HEK293 (cell line): ENCODE results near the gene TNFRSF8.

Source experiments
- CTCF ChIA-PET: fragments of 350-600 bp; formaldehyde crosslinking; extraction: SDS; loops from one replicate; lab custom pipeline; 2021; ENCODE audit warnings: antibody characterized with exemption; lab: Yijun Ruan, JAX
- POLR2A ChIA-PET: fragments of 300-600 bp; formaldehyde crosslinking; extraction: SDS; loops from one replicate; lab custom pipeline; 2020; ENCODE audit warnings: antibody characterized with exemption, inconsistent platforms; lab: Yijun Ruan, JAX
- H3K27ac ChIP-seq: fragments of 200-500 bp; sonication (Bioruptor generic); 2 replicates; pipeline ENCODE4 v1.5.1; 2014; ENCODE audit warnings: low read depth, low read length, control low read depth, inconsistent platforms; ENCODE audit errors: extremely low read depth
- H3K36me3 ChIP-seq, 2 experiments: fragments of 200-500 bp in 1 of 2; sonication (Bioruptor generic) in 1 of 2; 1 replicate in 1 of 2; 2 replicates in 1 of 2; pipeline ENCODE4 v1.5.1; 2014 to 2017; ENCODE audit warnings: inconsistent platforms in 2 of 2, low read length in 2 of 2; ENCODE audit not compliant: control insufficient read depth in 2 of 2, insufficient read depth in 1 of 2
- H3K4me1 ChIP-seq: fragments of 200-500 bp; sonication (Bioruptor generic); 2 replicates; pipeline ENCODE4 v1.5.1; 2014; ENCODE audit warnings: mild to moderate bottlenecking, low read length, inconsistent platforms; ENCODE audit not compliant: control insufficient read depth, insufficient read depth
- H3K4me3 ChIP-seq: 2 replicates; pipeline ENCODE4 v1.5.1; 2011; ENCODE audit warnings: low read depth, mild to moderate bottlenecking, control low read depth, low read length, moderate library complexity
- H3K9me3 ChIP-seq: fragments of 200-500 bp; sonication (Bioruptor generic); 2 replicates; pipeline ENCODE4 v1.5.1; 2014; ENCODE audit warnings: low read depth, low read length, inconsistent platforms; ENCODE audit not compliant: control insufficient read depth, insufficient read depth
- HOXD13 ChIP-seq: sonication (generic); formaldehyde crosslinking; IDR thresholded peaks from 2 replicates; pipeline ENCODE4 v1.8.0; 2022; ENCODE audit warnings: missing genetic modification reagents, borderline replicate concordance
- IKZF3 ChIP-seq: fragments of 450-650 bp; IDR thresholded peaks from 2 replicates; pipeline ENCODE4 v1.5.0; 2018; ENCODE audit warnings: missing biosample characterization, mild to moderate bottlenecking, missing genetic modification characterization, moderate library complexity
- KLF1 ChIP-seq: fragments of 450-650 bp; formaldehyde crosslinking; IDR thresholded peaks from 2 replicates; pipeline ENCODE4 v1.5.1; 2016; ENCODE audit warnings: missing biosample characterization, missing genetic modification characterization
- PRDM1 ChIP-seq: fragments of 450-650 bp; formaldehyde crosslinking; IDR thresholded peaks from 2 replicates; pipeline ENCODE4; 2016; ENCODE audit warnings: missing biosample characterization, missing genetic modification characterization
- RBAK ChIP-seq: fragments of 450-650 bp; formaldehyde crosslinking; IDR thresholded peaks from 2 replicates; pipeline ENCODE4 v1.5.1; 2016; ENCODE audit warnings: missing biosample characterization, missing genetic modification characterization
- SCRT2 ChIP-seq: fragments of 450-650 bp; formaldehyde crosslinking; IDR thresholded peaks from 2 replicates; pipeline ENCODE4 v1.5.1; 2016; ENCODE audit warnings: missing biosample characterization, missing genetic modification characterization
- ZBTB21 ChIP-seq: fragments of 450-650 bp; formaldehyde crosslinking; IDR thresholded peaks from 2 replicates; pipeline ENCODE4 v1.5.1; 2017; ENCODE audit warnings: missing biosample characterization, missing genetic modification characterization
- ZBTB6 ChIP-seq: fragments of 450-650 bp; formaldehyde crosslinking; IDR thresholded peaks from 2 replicates; pipeline ENCODE4 v1.5.1; 2017; ENCODE audit warnings: missing biosample characterization, missing genetic modification characterization
- ZIC2 ChIP-seq: fragments of 450-650 bp; formaldehyde crosslinking; IDR thresholded peaks from 2 replicates; pipeline ENCODE4 v1.5.1; 2016; ENCODE audit warnings: missing biosample characterization, missing genetic modification characterization
- ZNF140 ChIP-seq: fragments of 450-650 bp; formaldehyde crosslinking; IDR thresholded peaks from 2 replicates; pipeline ENCODE4 v1.5.1; 2016; ENCODE audit warnings: missing biosample characterization, missing genetic modification characterization
- ZNF211 ChIP-seq: fragments of 450-650 bp; formaldehyde crosslinking; IDR thresholded peaks from 2 replicates; pipeline ENCODE4 v1.5.1; 2016; ENCODE audit warnings: low read depth, missing biosample characterization, missing genetic modification characterization
- ZNF302 ChIP-seq: fragments of 450-650 bp; formaldehyde crosslinking; IDR thresholded peaks from 2 replicates; pipeline ENCODE4 v1.5.1; 2016; ENCODE audit warnings: missing biosample characterization, missing genetic modification characterization, low read depth
- ZNF335 ChIP-seq: fragments of 450-650 bp; formaldehyde crosslinking; conservative IDR thresholded peaks from 2 replicates; pipeline ENCODE4 v1.5.1; 2016; ENCODE audit warnings: missing biosample characterization, missing genetic modification characterization
- ZNF341 ChIP-seq: fragments of 450-650 bp; formaldehyde crosslinking; IDR thresholded peaks from 2 replicates; pipeline ENCODE4; 2016; ENCODE audit warnings: low read depth, missing biosample characterization, missing genetic modification characterization
- ZNF529 ChIP-seq: fragments of 450-650 bp; formaldehyde crosslinking; IDR thresholded peaks from 2 replicates; pipeline ENCODE4 v1.5.1; 2017; ENCODE audit warnings: missing genetic modification characterization, missing biosample characterization; ENCODE audit not compliant: insufficient replicate concordance
- ZNF530 ChIP-seq: fragments of 450-650 bp; formaldehyde crosslinking; IDR thresholded peaks from 2 replicates; pipeline ENCODE4 v1.5.1; 2016; ENCODE audit warnings: low read depth, missing biosample characterization, missing genetic modification characterization
- ZNF544 ChIP-seq: fragments of 450-650 bp; formaldehyde crosslinking; IDR thresholded peaks from 2 replicates; pipeline ENCODE4 v1.5.0; 2017; ENCODE audit warnings: missing biosample characterization, missing genetic modification characterization
- ZNF596 ChIP-seq: fragments of 450-650 bp; IDR thresholded peaks from 2 replicates; pipeline ENCODE4 v1.5.0; 2018; ENCODE audit warnings: missing biosample characterization, mild to moderate bottlenecking, missing genetic modification characterization, moderate library complexity
- ZNF621 ChIP-seq: fragments of 450-650 bp; formaldehyde crosslinking; IDR thresholded peaks from 2 replicates; pipeline ENCODE4 v1.5.1; 2017; ENCODE audit warnings: missing biosample characterization, missing genetic modification characterization
- ZNF670 ChIP-seq: fragments of 450-650 bp; formaldehyde crosslinking; IDR thresholded peaks from 2 replicates; pipeline ENCODE4 v1.5.1; 2016; ENCODE audit warnings: missing biosample characterization, missing genetic modification characterization, low read depth
- ZNF747 ChIP-seq: fragments of 450-650 bp; formaldehyde crosslinking; IDR thresholded peaks from 2 replicates; pipeline ENCODE4 v1.5.1; 2016; ENCODE audit warnings: missing biosample characterization, missing genetic modification characterization
- ZNF768 ChIP-seq: fragments of 450-650 bp; formaldehyde crosslinking; IDR thresholded peaks from 2 replicates; pipeline ENCODE4 v1.5.1; 2018; ENCODE audit warnings: missing biosample characterization, mild to moderate bottlenecking, missing genetic modification characterization
- ZSCAN4 ChIP-seq: fragments of 450-650 bp; formaldehyde crosslinking; IDR thresholded peaks from 2 replicates; pipeline ENCODE4 v1.5.1; 2017; ENCODE audit warnings: missing biosample characterization, missing genetic modification characterization
- TF ChIP-seq, protein P1 (sequence below): fragments of 450-650 bp; formaldehyde crosslinking; IDR thresholded peaks from 2 replicates; pipeline ENCODE4 v1.5.1; 2016; ENCODE audit warnings: missing biosample characterization, missing genetic modification characterization
- TF ChIP-seq, protein P2 (sequence below): fragments of 450-650 bp; formaldehyde crosslinking; IDR thresholded peaks from 2 replicates; pipeline ENCODE4 v1.5.1; 2016; ENCODE audit warnings: missing biosample characterization, missing genetic modification characterization, borderline replicate concordance
- TF ChIP-seq, protein P3 (sequence below): fragments of 450-650 bp; formaldehyde crosslinking; IDR thresholded peaks from 2 replicates; pipeline ENCODE4 v1.5.1; 2016; ENCODE audit warnings: missing biosample characterization, missing genetic modification characterization, low read depth

TNFRSF8 gene

GRCh38 chr1:12173041-12173509 lies 110.0 kb downstream of the TNFRSF8 start:
- CTCF ChIA-PET: interaction anchor here (0.8 kb wide), 1 partner anchor 31 kb away, joined by 3 read pairs; no protein-coding TSS in a partner anchor
- POLR2A ChIA-PET: no interaction called here
- no peaks in the 10 kb centered on the region for H3K9me3 ChIP-seq
- no peak overlapping the region for H3K27ac ChIP-seq
- no peaks in the 10 kb centered on the region for H3K4me1 ChIP-seq
- TF ChIP-seq ZNF768 (tag by site-specific recombination) (peak; percentile 94), ZBTB21 (no peak), ZNF341 (no peak)
- no peak overlapping the region for H3K4me3 ChIP-seq
- no peaks in the 10 kb centered on the region for H3K36me3 ChIP-seq

DNA sequence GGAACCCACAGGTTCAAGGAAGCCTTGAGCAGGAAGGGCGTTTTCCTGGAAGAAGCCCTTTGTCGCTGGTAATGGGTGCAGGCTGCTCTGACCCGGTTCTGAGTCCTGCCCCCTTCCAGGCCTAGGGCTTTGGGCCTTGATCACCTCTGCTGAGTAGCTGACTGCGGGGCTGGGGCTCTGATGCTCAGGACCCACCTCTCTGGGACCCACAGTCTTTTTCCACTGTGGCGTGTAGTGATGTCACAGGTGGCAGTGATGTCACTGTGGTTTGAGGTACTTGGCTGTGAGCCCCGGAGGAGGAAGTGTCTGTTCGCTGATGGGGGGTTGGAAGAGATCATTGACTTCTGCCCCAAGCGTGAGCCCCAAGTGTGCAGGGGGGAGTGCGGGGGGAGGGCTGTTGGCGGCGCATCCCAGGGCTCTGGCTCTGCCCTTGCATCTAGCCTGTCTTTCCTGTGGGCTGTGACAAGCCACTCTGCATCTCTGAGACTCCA lies 110.6 kb downstream of the TNFRSF8 start:
- POLR2A ChIA-PET: no interaction called here
- Histone ChIP-seq H3K36me3 (no peaks in the 10 kb centered on the region), H3K4me1 (no peaks in the 10 kb centered on the region), H3K4me3 (no peak overlapping the region), H3K27ac (no peak overlapping the region), H3K9me3 (no peaks in the 10 kb centered on the region)
- CTCF ChIA-PET: interaction anchor here (0.8 to 1.7 kb wide), 2 partner anchors 32 to 49 kb away, joined by 3 to 5 read pairs; no protein-coding TSS in a partner anchor
- TF ChIP-seq ZNF544 (tag by site-specific recombination) (no peak), ZNF302 (no peak), ZNF529 (tag by site-specific recombination) (no peak), ZNF335 (0 out of 2 replicates have a peak, but pooled peaks have one; percentile 21), ZBTB21 (peak; percentile 88), ZNF596 (no peak), ZIC2 (tag by site-specific recombination) (no peak), ZNF211 (tag by site-specific recombination) (no peak), ZNF768 (tag by site-specific recombination) (no peak), HOXD13 (CRISPR knock-in tag) (no peak), ZBTB6 (no peak), ZNF747 (tag by site-specific recombination) (no peak), SCRT2 (tag by site-specific recombination) (peak; percentile 94), KLF1 (tag by site-specific recombination) (no peak), ZSCAN4 (tag by site-specific recombination) (no peak), ZNF140 (no peak), IKZF3 (tag by site-specific recombination) (no peak), ZNF530 (tag by site-specific recombination) (no peak), RBAK (tag by site-specific recombination) (no peak), PRDM1 (tag by site-specific recombination) (no peak), ZNF341 (no peak), ZNF621 (no peak), ZNF670 (tag by site-specific recombination) (no peak)
- TF ChIP-seq, protein P1, sequence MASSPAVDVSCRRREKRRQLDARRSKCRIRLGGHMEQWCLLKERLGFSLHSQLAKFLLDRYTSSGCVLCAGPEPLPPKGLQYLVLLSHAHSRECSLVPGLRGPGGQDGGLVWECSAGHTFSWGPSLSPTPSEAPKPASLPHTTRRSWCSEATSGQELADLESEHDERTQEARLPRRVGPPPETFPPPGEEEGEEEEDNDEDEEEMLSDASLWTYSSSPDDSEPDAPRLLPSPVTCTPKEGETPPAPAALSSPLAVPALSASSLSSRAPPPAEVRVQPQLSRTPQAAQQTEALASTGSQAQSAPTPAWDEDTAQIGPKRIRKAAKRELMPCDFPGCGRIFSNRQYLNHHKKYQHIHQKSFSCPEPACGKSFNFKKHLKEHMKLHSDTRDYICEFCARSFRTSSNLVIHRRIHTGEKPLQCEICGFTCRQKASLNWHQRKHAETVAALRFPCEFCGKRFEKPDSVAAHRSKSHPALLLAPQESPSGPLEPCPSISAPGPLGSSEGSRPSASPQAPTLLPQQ (tag by site-specific recombination): peak; percentile 38; the same call in 1 of the 2 replicates
- TF ChIP-seq, protein P2, sequence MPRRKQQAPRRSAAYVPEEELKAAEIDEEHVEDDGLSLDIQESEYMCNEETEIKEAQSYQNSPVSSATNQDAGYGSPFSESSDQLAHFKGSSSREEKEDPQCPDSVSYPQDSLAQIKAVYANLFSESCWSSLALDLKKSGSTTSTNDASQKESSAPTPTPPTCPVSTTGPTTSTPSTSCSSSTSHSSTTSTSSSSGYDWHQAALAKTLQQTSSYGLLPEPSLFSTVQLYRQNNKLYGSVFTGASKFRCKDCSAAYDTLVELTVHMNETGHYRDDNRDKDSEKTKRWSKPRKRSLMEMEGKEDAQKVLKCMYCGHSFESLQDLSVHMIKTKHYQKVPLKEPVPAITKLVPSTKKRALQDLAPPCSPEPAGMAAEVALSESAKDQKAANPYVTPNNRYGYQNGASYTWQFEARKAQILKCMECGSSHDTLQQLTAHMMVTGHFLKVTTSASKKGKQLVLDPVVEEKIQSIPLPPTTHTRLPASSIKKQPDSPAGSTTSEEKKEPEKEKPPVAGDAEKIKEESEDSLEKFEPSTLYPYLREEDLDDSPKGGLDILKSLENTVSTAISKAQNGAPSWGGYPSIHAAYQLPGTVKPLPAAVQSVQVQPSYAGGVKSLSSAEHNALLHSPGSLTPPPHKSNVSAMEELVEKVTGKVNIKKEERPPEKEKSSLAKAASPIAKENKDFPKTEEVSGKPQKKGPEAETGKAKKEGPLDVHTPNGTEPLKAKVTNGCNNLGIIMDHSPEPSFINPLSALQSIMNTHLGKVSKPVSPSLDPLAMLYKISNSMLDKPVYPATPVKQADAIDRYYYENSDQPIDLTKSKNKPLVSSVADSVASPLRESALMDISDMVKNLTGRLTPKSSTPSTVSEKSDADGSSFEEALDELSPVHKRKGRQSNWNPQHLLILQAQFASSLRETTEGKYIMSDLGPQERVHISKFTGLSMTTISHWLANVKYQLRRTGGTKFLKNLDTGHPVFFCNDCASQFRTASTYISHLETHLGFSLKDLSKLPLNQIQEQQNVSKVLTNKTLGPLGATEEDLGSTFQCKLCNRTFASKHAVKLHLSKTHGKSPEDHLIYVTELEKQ: no peak
- TF ChIP-seq, protein P3, sequence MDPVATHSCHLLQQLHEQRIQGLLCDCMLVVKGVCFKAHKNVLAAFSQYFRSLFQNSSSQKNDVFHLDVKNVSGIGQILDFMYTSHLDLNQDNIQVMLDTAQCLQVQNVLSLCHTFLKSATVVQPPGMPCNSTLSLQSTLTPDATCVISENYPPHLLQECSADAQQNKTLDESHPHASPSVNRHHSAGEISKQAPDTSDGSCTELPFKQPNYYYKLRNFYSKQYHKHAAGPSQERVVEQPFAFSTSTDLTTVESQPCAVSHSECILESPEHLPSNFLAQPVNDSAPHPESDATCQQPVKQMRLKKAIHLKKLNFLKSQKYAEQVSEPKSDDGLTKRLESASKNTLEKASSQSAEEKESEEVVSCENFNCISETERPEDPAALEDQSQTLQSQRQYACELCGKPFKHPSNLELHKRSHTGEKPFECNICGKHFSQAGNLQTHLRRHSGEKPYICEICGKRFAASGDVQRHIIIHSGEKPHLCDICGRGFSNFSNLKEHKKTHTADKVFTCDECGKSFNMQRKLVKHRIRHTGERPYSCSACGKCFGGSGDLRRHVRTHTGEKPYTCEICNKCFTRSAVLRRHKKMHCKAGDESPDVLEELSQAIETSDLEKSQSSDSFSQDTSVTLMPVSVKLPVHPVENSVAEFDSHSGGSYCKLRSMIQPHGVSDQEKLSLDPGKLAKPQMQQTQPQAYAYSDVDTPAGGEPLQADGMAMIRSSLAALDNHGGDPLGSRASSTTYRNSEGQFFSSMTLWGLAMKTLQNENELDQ (tag by site-specific recombination): no peak
